RWPE1 (cell line): ENCODE measurements around the gene OBP2A.

ENCODE experiments used
- CTCF ChIA-PET: fragments of 350-600 bp; sonication (Branson Sonifier 250); formaldehyde crosslinking; extraction: SDS; loops from one replicate; lab custom pipeline; 2021; lab: Yijun Ruan, JAX
- POLR2A ChIA-PET: fragments of 400-600 bp; formaldehyde crosslinking; extraction: SDS; loops from one replicate; lab custom pipeline; 2020; ENCODE audit warnings: antibody characterized with exemption; ENCODE audit not compliant: low non-redundant PET; lab: Yijun Ruan, JAX
- DNase-seq: peaks from one replicate; pipeline ENCODE4 v3.0.0; 2012; ENCODE audit warnings: low spot score
- H3K27ac ChIP-seq: fragments of 450-650 bp; 2 replicates; pipeline ENCODE4 v1.5.1; 2017
- CTCF ChIP-seq: fragments of 450-650 bp; conservative IDR thresholded peaks from 2 replicates; pipeline ENCODE4 v1.5.1; 2017; ENCODE audit warnings: low read depth, mild to moderate bottlenecking

The OBP2A gene

DNA sequence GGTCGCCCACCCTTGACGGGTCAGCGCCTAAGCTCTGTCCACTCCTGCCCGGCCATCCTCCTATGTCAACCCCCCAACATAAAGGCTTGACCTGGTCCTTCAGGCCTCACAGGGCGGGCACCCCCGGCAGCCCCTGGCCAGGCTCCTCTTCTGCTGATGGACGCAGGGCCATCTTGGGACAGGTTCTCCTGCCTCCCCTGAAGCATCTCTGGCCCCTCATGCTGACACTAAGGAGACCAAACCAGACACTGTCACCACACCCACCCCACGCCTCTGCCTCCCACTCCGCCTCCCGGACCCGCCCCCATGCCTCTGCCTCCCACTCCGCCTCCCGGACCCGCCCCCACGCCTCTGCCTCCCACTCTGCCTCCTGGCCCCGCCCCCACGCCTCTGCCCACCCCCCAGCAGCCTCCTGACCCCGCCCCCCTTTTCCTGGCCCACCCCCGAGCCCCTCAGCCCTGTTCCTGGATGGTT is 6.8 kb downstream of the OBP2A start:
- H3K27ac ChIP-seq = no peak overlapping the region
- TF ChIP-seq CTCF = no peak
- ChIA-PET CTCF (no interaction called here), POLR2A (interaction anchor here (0.6 kb wide), 1 partner anchor 221 kb away, joined by 4 read pairs; no protein-coding TSS in a partner anchor)
- DNase-seq = no peak

DNA sequence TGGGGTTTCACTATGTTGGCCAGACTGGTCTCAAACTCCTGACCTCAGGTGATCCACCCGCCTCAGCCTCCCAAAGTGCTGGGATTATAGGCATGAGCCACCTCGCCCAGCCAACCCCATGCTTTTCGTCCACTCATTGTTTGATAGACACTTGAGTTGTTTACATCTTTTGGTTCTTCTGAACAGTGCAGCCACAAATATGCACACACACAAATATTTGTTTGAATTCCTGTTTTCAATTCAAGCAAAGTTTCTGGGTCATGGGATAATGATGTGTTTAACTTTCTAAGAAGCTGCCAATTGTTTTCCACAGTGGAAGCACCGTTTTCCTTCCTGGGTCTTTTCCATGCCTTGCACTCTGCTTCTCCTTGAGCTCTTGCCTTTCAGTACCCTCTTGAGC is 8.8 kb downstream of the OBP2A start:
- no peak overlapping the region for H3K27ac ChIP-seq
- TF ChIP-seq CTCF = no peak
- CTCF ChIA-PET = interaction anchor here (0.6 kb wide), 1 partner anchor 387 kb away, joined by 3 read pairs; no protein-coding TSS in a partner anchor
- POLR2A ChIA-PET = no interaction called here
- DNase-seq = no peak

DNA sequence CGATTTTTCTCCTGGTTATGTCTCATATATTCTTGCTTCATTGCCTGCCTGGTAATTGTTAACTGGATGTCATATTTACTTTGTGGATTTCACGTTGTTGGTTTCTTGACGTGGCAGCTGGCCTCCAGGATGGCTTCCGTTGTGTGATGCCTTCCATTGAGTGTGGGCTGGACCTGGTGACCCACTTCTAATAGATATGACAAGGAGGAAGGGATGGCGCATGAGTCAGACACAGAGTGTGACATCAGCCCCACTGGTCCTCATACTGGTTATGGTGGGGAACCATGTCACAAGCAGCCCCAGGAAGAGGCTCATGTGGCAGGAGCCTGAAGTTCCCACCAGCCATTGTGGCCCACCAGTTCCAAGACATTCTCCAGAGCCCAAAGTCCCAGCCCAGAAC is 9.3 kb downstream of the OBP2A start:
- CTCF ChIA-PET = no interaction called here

DNA sequence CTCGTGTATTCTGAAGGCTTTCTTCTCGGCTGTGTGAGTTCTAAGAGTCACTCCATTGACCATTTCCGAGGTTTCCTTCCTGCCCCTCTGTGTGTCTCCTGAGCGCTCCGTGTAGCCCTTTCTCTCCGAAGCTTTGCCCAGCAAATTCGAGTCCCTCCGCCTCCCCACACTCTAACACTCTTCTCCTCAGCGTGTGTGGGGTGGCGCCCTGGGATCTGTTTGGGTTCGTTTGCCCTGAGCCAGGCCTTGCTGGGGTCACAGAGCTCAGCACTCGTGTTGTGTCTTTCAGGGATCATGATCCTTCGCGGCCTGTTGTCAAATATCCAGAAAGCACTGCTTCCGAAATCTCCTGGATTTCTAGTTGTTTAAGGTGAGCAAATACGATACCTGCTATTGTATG is 10.0 kb downstream of the OBP2A start:
- TF ChIP-seq CTCF = no peak
- CTCF ChIA-PET = no interaction called here

More for the DNA sequence above, 9.3 kb downstream of the OBP2A start:
- POLR2A ChIA-PET = no interaction called here
- no peak overlapping the region for H3K27ac ChIP-seq
- no peak for DNase-seq
- no peak for TF ChIP-seq CTCF

GRCh38 chr9:135559606-135560005 is 13.7 kb downstream of the OBP2A start:
- ChIA-PET CTCF (interaction anchor here (0.5 kb wide), 1 partner anchor 63 kb away, joined by 4 read pairs; no protein-coding TSS in a partner anchor), POLR2A (no interaction called here)
- H3K27ac ChIP-seq = no peak overlapping the region
- DNase-seq = no peak
- TF ChIP-seq CTCF = no peak

More for the DNA sequence above, 10.0 kb downstream of the OBP2A start:
- POLR2A ChIA-PET = no interaction called here
- H3K27ac ChIP-seq = no peak overlapping the region
- DNase-seq = no peak

GRCh38 chr9:135561391-135562234 is 15.7 kb downstream of the OBP2A start, which contains the start of gene PAEP:
PAEP (plus strand) TSS chr9:135561756.
- ChIA-PET CTCF (no interaction called here), POLR2A (no interaction called here)
- H3K27ac ChIP-seq = no peak within 1 kb of the TSS
- no peak for TF ChIP-seq CTCF
- DNase-seq = no peak
